ENCODE data around the gene EPB41L4B. TPM values are rescaled to one million over a fixed set of nuclear protein-coding genes. Genes with fewer than 3 reads are reported as not detected.

The EPB41L4B gene
- total and polyA plus RNA-seq, 2 donors (not counting 1 experiment from before 2014, with no cell fraction given), result 0.56 to 2.8 TPM

DNA sequence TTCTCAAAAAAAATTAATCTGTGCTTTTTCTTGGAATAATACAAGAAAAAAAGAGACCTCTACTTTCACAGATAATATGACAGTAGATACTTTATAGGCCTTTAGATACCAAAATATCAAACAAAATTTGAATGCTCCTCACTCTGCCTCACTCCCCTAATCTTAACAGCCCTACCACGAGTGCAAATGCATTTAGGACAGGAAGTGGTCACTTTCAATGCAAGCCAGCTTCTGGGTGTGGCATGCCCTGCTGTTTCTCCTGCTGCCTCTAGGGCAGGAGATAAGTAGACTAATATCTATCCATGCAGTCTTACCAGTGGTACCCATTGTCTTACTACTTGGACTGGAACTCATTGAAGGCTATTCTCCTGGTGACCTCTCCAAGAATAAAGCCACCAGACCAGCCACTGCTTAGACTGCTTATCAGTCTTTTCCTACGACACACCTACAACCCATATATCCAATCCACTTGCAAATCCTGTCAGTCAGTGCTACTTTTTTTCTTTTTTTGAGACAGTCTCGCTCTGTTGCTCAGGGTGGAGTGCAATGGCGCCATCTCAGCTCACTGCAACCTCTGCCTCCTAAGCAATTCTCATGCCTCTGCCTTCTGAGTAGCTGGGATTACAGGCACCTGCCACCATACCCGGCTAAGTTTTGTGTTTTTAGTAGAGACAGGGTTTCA lies 176.8 kb downstream of the EPB41L4B start:
- Histone ChIP-seq H4K20me1 (ENCODE audit: control insufficient read depth, extremely low read depth, insufficient read depth, low read length) (no peaks in the 10 kb centered on the region), H3K27me3 (ENCODE audit: control insufficient read depth, insufficient read depth, low read length) (peaks cover 2% of the 10 kb centered on the region), H3K4me3 (replicated peaks in 1 of 4; ENCODE audit: control extremely low read depth in 1 of 4, insufficient read depth in 1 of 4, low read depth in 3 of 4, low read length in 4 of 4) (no peak overlapping the region), H3K9me3 (ENCODE audit: control insufficient read depth, insufficient read depth, low read depth, low read length) (no peaks in the 10 kb centered on the region), H3K27ac (ENCODE audit: insufficient read depth, low read length) (no peak overlapping the region), H3K79me2 (ENCODE audit: control insufficient read depth, insufficient read depth, low read length) (no peaks in the 10 kb centered on the region), H3K9ac (ENCODE audit: insufficient read depth, low read length) (no peak overlapping the region), H2AFZ (ENCODE audit: low read length) (no peak overlapping the region), H3K4me1 (ENCODE audit: control insufficient read depth, extremely low read depth, insufficient read depth, low read length) (no peaks in the 10 kb centered on the region), H3K4me2 (ENCODE audit: extremely low read depth, insufficient read depth, low read length) (peak overlapping the region; percentile 18), H3K36me3 (ENCODE audit: control insufficient read depth, insufficient read depth, low read length) (no peaks in the 10 kb centered on the region)
- TF ChIP-seq EZH2 (IDR thresholded peaks at IDR 0.05; ENCODE audit: low read length, missing control alignments), result no peak
- TF ChIP-seq, protein P1, sequence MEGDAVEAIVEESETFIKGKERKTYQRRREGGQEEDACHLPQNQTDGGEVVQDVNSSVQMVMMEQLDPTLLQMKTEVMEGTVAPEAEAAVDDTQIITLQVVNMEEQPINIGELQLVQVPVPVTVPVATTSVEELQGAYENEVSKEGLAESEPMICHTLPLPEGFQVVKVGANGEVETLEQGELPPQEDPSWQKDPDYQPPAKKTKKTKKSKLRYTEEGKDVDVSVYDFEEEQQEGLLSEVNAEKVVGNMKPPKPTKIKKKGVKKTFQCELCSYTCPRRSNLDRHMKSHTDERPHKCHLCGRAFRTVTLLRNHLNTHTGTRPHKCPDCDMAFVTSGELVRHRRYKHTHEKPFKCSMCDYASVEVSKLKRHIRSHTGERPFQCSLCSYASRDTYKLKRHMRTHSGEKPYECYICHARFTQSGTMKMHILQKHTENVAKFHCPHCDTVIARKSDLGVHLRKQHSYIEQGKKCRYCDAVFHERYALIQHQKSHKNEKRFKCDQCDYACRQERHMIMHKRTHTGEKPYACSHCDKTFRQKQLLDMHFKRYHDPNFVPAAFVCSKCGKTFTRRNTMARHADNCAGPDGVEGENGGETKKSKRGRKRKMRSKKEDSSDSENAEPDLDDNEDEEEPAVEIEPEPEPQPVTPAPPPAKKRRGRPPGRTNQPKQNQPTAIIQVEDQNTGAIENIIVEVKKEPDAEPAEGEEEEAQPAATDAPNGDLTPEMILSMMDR (conservative IDR thresholded peaks at IDR 0.05 in 1 of 2, IDR thresholded peaks at IDR 0.05 in 1 of 2; ENCODE audit: low read depth in 1 of 2, low read length in 2 of 2), result peak in 1 of 2 donors; percentile 44
- peak; percentile 24 to 39 for DNase-seq (ENCODE audit: low read depth in 2 of 2)

DNA sequence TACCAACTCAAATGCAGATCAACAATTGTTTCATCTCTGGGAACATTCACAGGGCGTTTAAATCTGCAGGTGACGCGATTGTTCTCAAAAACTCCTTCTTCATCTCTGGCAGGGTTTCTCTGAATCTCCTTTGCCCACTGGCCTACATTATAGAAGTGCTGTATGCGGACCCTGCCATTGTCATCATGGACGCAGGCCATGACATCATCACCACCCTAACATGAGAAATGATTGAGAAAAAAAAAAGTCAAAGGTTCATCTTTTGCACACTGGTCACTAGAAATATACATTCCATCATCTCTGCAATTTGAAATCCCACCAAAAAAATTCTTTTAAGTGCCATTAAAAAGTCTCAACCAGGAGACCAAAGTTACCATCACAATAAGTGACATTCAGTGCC lies 179.5 kb downstream of the EPB41L4B start:
- Histone ChIP-seq H3K79me2 (ENCODE audit: control insufficient read depth, insufficient read depth, low read length) (no peaks in the 10 kb centered on the region), H2AFZ (ENCODE audit: low read length) (no peak overlapping the region), H3K4me2 (ENCODE audit: extremely low read depth, insufficient read depth, low read length) (no peak overlapping the region), H3K9me3 (ENCODE audit: control insufficient read depth, insufficient read depth, low read depth, low read length) (no peaks in the 10 kb centered on the region), H3K36me3 (ENCODE audit: control insufficient read depth, insufficient read depth, low read length) (no peaks in the 10 kb centered on the region), H3K4me1 (ENCODE audit: control insufficient read depth, extremely low read depth, insufficient read depth, low read length) (no peaks in the 10 kb centered on the region), H3K27ac (ENCODE audit: insufficient read depth, low read length) (no peak overlapping the region), H4K20me1 (ENCODE audit: control insufficient read depth, extremely low read depth, insufficient read depth, low read length) (no peaks in the 10 kb centered on the region), H3K4me3 (replicated peaks in 1 of 4; ENCODE audit: control extremely low read depth in 1 of 4, insufficient read depth in 1 of 4, low read depth in 3 of 4, low read length in 4 of 4) (no peak overlapping the region), H3K9ac (ENCODE audit: insufficient read depth, low read length) (no peak overlapping the region), H3K27me3 (ENCODE audit: control insufficient read depth, insufficient read depth, low read length) (peaks cover 1% of the 10 kb centered on the region)
- no peak for DNase-seq (ENCODE audit: low read depth in 2 of 2)
- TF ChIP-seq, protein P1 (conservative IDR thresholded peaks at IDR 0.05 in 1 of 2, IDR thresholded peaks at IDR 0.05 in 1 of 2; ENCODE audit: low read depth in 1 of 2, low read length in 2 of 2), result no peak
- TF ChIP-seq EZH2 (IDR thresholded peaks at IDR 0.05; ENCODE audit: low read length, missing control alignments), result no peak

DNA sequence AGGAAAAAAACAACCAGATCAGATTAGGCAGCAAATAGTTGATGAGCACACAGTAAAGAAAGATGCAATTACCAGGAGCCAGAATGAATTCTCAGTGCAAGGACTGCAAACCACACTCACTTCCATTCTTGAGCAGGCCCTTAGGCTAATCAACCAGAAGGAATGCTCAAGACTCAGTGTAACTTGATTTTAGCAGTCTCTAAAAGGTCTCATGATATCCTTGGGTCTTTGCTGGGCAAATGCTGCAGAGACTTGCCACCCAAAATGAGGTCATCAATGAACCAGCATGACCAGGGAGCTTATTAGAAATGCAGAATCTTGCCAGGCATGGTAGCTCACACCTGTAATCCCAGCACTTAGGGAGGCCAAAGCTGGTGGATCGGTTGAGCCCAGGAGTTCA lies 181.0 kb downstream of the EPB41L4B start:
- no peak overlapping the region for H3K4me2 ChIP-seq (ENCODE audit: extremely low read depth, insufficient read depth, low read length)
- H3K9me3 ChIP-seq (ENCODE audit: control insufficient read depth, insufficient read depth, low read depth, low read length), result no peaks in the 10 kb centered on the region
- no peaks in the 10 kb centered on the region for H3K79me2 ChIP-seq (ENCODE audit: control insufficient read depth, insufficient read depth, low read length)
- TF ChIP-seq, protein P1 (conservative IDR thresholded peaks at IDR 0.05 in 1 of 2, IDR thresholded peaks at IDR 0.05 in 1 of 2; ENCODE audit: low read depth in 1 of 2, low read length in 2 of 2), result no peak
- no peak for TF ChIP-seq EZH2 (IDR thresholded peaks at IDR 0.05; ENCODE audit: low read length, missing control alignments)
- H3K9ac ChIP-seq (ENCODE audit: insufficient read depth, low read length), result no peak overlapping the region
- no peak overlapping the region for H3K27ac ChIP-seq (ENCODE audit: insufficient read depth, low read length)
- no peak overlapping the region for H3K4me3 ChIP-seq (replicated peaks in 1 of 4; ENCODE audit: control extremely low read depth in 1 of 4, insufficient read depth in 1 of 4, low read depth in 3 of 4, low read length in 4 of 4)
- H2AFZ ChIP-seq (ENCODE audit: low read length), result no peak overlapping the region
- DNase-seq (ENCODE audit: low read depth in 2 of 2), result no peak
- H3K36me3 ChIP-seq (ENCODE audit: control insufficient read depth, insufficient read depth, low read length), result no peaks in the 10 kb centered on the region
- no peaks in the 10 kb centered on the region for H3K4me1 ChIP-seq (ENCODE audit: control insufficient read depth, extremely low read depth, insufficient read depth, low read length)
- no peaks in the 10 kb centered on the region for H4K20me1 ChIP-seq (ENCODE audit: control insufficient read depth, extremely low read depth, insufficient read depth, low read length)
- H3K27me3 ChIP-seq (ENCODE audit: control insufficient read depth, insufficient read depth, low read length), result no peaks in the 10 kb centered on the region
